Upper lobe of left lung (tissue), 6 donors: ENCODE measurements around the gene MCM5. TPM values are rescaled to one million over a fixed set of nuclear protein-coding genes. Genes with fewer than 3 reads are reported as not detected.

ENCODE experiments used
- ATAC-seq, 2 donors: fragments of 200-7000 bp; cut with Tn5 transposase; one replicate each; pipeline ENCODE4 v1.9.1; 2022; ENCODE audit warnings: mild to moderate bottlenecking in 2 of 2, moderate library complexity in 2 of 2; ENCODE audit not compliant: low FRiP score in 2 of 2
- DNase-seq, 2 donors: peaks; one replicate each; pipeline ENCODE4 v3.0.0-alpha.2; 2019 to 2020
- H3K27ac ChIP-seq, 4 donors: fragments of 200-600 bp; sonication (generic); one replicate each; pipeline ENCODE4 v1.5.1; 2016 to 2019
- H3K27me3 ChIP-seq, 4 donors: fragments of 200-600 bp; sonication (generic); one replicate each; pipeline ENCODE4 v1.5.1; 2017 to 2019
- H3K36me3 ChIP-seq, 4 donors: fragments of 200-600 bp; sonication (generic); one replicate each; pipeline ENCODE4 v1.5.1; 2016 to 2019
- H3K4me1 ChIP-seq, 4 donors: fragments of 200-600 bp; sonication (generic); one replicate each; pipeline ENCODE4 v1.5.1; 2018 to 2019
- H3K4me3 ChIP-seq, 4 donors: fragments of 200-600 bp; sonication (generic); one replicate each; pipeline ENCODE4 v1.5.1; 2017 to 2019; ENCODE audit warnings: mild to moderate bottlenecking in 2 of 4, moderate library complexity in 1 of 4
- H3K9me3 ChIP-seq, 4 donors: fragments of 200-600 bp; sonication (generic); one replicate each; pipeline ENCODE4 v1.5.1; 2018 to 2019
- EP300 ChIP-seq, 4 donors: sonication (generic); formaldehyde crosslinking; IDR thresholded peaks; one replicate each; pipeline ENCODE4 v1.5.1; 2017; ENCODE audit warnings: antibody characterized with exemption in 4 of 4, control low read depth in 2 of 4
- POLR2A ChIP-seq, 4 donors: fragments of 450-650 bp; IDR thresholded peaks; one replicate each; pipeline ENCODE4 v1.5.1; 2016 to 2017; ENCODE audit warnings: antibody characterized with exemption in 4 of 4, mild to moderate bottlenecking in 2 of 4
- POLR2AphosphoS5 ChIP-seq, 2 donors: sonication (generic); formaldehyde crosslinking; IDR thresholded peaks; one replicate each; pipeline ENCODE4 v1.5.1; 2017; ENCODE audit warnings: antibody characterized with exemption in 2 of 2
- WGBS, 2 donors: methylation state at CpG; one replicate each; pipeline ENCODE4 v1.1.5; 2017 to 2018; 5-methylcytosine and 5-hydroxymethylcytosine counted together
- total RNA-seq, 6 donors: library from RNA; depleted of rRNA in 4 of 6; stranded (reverse); fragments of >200 nt in 4 of 6; gene quantifications; one replicate each; pipeline versions ENCODE4 v1.1.0 to v1.2.1, GENCODE V29; 2016 to 2021
- TF ChIP-seq, protein P1 (sequence below), 6 experiments: fragments of 450-650 bp in 4 of 6; fragments of 200-600 bp in 2 of 6; sonication (generic) in 2 of 6; IDR thresholded peaks; one replicate each; pipeline ENCODE4 v1.5.1; 2016 to 2019; ENCODE audit warnings: antibody characterized with exemption in 6 of 6
- donor health status: DM: no; HTN: no; CAD: no; lungs with moderate emphysema.
- donor health status: DM: no; HTN: yes; CAD: no; lungs with severe emphysema.

MCM5 gene
- total RNA-seq, 6 donors from 2014 or later = 9.8 to 34.4 (median 20.2) TPM

DNA sequence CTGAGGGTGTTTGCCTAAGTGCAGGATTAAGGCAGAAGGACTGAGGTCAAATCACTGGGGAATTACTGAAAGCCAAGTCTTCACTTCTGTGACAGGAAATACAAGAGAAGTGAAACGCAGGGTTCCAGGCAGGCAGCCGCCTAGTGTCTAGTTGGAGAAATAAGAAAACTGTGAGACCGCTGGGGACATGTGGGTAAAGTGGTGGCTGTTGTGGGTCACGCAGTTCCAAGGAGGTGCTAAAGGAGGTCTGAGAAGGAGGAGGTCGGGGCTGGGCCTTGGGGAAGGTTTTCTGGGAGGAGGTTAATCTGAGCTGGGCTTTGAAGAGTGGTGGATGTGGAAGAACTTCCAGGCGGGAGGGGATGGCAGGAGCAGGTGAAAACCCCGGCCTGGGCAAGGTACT lies 11.2 kb downstream of the MCM5 start:
- H3K4me1 ChIP-seq = peaks cover 0 to 10% (median 1%) of the 10 kb centered on the region in 4 donors
- no peak overlapping the region for H3K4me3 ChIP-seq
- peak overlapping the region in 2 of 4 donors; percentile 42 to 73 for H3K27ac ChIP-seq
- no peaks in the 10 kb centered on the region for H3K9me3 ChIP-seq
- WGBS, 2 donors = 76 to 83% methylated on average over 7 of the region's 7 CpGs
- no peaks in the 10 kb centered on the region for H3K27me3 ChIP-seq
- ATAC-seq (peak in 1 of 2 donors; percentile 57), DNase-seq (peak in 1 of 2 donors; percentile 32)
- H3K36me3 ChIP-seq = peaks cover 18 to 100% (median 79%) of the 10 kb centered on the region in 4 donors
- no peak for TF ChIP-seq POLR2AphosphoS5 (IDR thresholded peaks at IDR 0.05)
- TF ChIP-seq, protein P1, sequence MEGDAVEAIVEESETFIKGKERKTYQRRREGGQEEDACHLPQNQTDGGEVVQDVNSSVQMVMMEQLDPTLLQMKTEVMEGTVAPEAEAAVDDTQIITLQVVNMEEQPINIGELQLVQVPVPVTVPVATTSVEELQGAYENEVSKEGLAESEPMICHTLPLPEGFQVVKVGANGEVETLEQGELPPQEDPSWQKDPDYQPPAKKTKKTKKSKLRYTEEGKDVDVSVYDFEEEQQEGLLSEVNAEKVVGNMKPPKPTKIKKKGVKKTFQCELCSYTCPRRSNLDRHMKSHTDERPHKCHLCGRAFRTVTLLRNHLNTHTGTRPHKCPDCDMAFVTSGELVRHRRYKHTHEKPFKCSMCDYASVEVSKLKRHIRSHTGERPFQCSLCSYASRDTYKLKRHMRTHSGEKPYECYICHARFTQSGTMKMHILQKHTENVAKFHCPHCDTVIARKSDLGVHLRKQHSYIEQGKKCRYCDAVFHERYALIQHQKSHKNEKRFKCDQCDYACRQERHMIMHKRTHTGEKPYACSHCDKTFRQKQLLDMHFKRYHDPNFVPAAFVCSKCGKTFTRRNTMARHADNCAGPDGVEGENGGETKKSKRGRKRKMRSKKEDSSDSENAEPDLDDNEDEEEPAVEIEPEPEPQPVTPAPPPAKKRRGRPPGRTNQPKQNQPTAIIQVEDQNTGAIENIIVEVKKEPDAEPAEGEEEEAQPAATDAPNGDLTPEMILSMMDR (IDR thresholded peaks at IDR 0.05) = peak in 1 of 6 experiments; percentile 12

DNA sequence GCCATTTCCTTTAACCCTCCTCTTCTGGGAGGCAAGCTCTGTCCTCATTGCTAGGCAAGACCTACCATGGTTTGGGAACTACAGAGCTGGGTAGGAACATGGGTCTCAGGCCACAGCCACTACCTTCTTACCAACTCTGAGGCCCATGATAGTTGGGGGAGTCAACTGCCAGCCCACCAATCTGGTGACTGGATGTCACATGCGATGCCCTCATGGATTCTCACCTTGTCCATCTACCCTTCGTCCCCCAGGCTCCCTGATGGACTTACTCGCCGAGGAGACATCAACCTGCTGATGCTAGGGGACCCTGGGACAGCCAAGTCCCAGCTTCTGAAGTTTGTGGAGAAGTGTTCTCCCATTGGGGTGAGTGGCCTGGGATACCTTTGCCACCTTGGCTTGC lies 13.7 kb downstream of the MCM5 start:
- 94 to 96% methylated on average over 4 of the region's 4 CpGs for WGBS, 2 donors
- peaks cover 0 to 10% (median 1%) of the 10 kb centered on the region in 4 donors for H3K4me1 ChIP-seq
- TF ChIP-seq EP300 (IDR thresholded peaks at IDR 0.05) (no peak), POLR2A (IDR thresholded peaks at IDR 0.05) (no peak), POLR2AphosphoS5 (IDR thresholded peaks at IDR 0.05) (no peak)
- TF ChIP-seq, protein P1 (IDR thresholded peaks at IDR 0.05) = no peak
- H3K36me3 ChIP-seq = peaks cover 12 to 100% (median 77%) of the 10 kb centered on the region in 4 donors
- H3K27ac ChIP-seq = no peak overlapping the region
- ATAC-seq = no peak
- H3K27me3 ChIP-seq = no peaks in the 10 kb centered on the region
- no peak for DNase-seq
- no peaks in the 10 kb centered on the region for H3K9me3 ChIP-seq
- no peak overlapping the region for H3K4me3 ChIP-seq

DNA sequence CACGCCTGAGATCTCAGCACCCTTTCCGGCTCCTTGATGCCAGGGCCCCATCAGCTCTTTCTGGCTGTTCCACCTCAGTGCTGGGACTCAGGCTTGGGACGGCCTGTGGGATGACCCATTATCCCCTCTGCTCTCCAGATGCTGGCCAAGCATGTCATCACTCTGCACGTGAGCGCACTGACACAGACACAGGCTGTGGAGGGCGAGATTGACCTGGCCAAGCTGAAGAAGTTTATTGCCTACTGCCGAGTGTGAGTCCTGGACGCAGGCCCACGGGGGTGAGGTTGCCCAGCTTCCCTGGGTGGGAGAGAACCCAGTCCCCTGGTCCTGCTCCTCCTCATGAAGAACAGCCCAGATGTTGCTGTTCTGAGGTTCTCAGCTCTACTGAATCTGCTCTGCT lies 17.7 kb downstream of the MCM5 start:
- Histone ChIP-seq H3K9me3 (no peaks in the 10 kb centered on the region), H3K4me3 (no peak overlapping the region), H3K4me1 (no peaks in the 10 kb centered on the region), H3K27me3 (no peaks in the 10 kb centered on the region), H3K27ac (no peak overlapping the region), H3K36me3 (peaks cover 16 to 100% (median 75%) of the 10 kb centered on the region in 4 donors)
- no peak for TF ChIP-seq POLR2AphosphoS5 (IDR thresholded peaks at IDR 0.05)
- TF ChIP-seq, protein P1 (IDR thresholded peaks at IDR 0.05) = no peak
- no peak for TF ChIP-seq POLR2A (IDR thresholded peaks at IDR 0.05)
- TF ChIP-seq EP300 (IDR thresholded peaks at IDR 0.05) = no peak
- 91 to 94% methylated on average over 7 to 9 of the region's 9 CpGs for WGBS, 2 donors
- DNase-seq (no peak), ATAC-seq (no peak)

DNA sequence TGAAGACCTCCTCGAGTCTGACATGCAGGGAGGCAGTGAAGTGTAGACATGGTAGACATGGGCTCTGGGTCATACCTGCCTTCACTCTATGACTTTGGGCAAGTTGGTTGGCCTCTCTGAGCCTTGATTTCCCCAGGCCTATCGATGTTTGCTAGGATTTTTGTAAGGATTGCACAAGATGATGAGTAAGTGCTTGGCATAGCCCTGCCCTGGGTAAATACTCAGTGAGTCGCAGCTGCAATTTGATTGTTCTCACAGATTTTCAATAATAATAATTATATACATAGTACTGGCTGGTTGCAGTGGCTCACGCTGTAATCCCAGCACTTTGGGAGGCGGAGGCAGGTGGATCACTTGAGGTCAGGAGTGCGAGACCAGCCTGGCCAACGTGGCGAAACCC lies 18.1 kb downstream of the MCM5 start:
- TF ChIP-seq POLR2A (IDR thresholded peaks at IDR 0.05) (no peak), POLR2AphosphoS5 (IDR thresholded peaks at IDR 0.05) (no peak), EP300 (IDR thresholded peaks at IDR 0.05) (no peak)
- TF ChIP-seq, protein P1 (IDR thresholded peaks at IDR 0.05) = no peak
- H3K27me3 ChIP-seq = no peaks in the 10 kb centered on the region
- DNase-seq (no peak), ATAC-seq (no peak)
- 78 to 79% methylated on average over 8 of the region's 8 CpGs for WGBS, 2 donors
- no peaks in the 10 kb centered on the region for H3K4me1 ChIP-seq
- H3K4me3 ChIP-seq = no peak overlapping the region
- no peak overlapping the region for H3K27ac ChIP-seq
- H3K9me3 ChIP-seq = no peaks in the 10 kb centered on the region
- H3K36me3 ChIP-seq = peaks cover 16 to 100% (median 77%) of the 10 kb centered on the region in 4 donors

GRCh38 chr22:35418731-35419130 lies 18.8 kb downstream of the MCM5 start:
- H3K9me3 ChIP-seq = no peaks in the 10 kb centered on the region
- TF ChIP-seq POLR2AphosphoS5 (IDR thresholded peaks at IDR 0.05) (no peak), EP300 (IDR thresholded peaks at IDR 0.05) (no peak), POLR2A (IDR thresholded peaks at IDR 0.05) (no peak)
- TF ChIP-seq, protein P1 (IDR thresholded peaks at IDR 0.05) = no peak
- DNase-seq (no peak), ATAC-seq (no peak)
- no peak overlapping the region for H3K27ac ChIP-seq
- no peaks in the 10 kb centered on the region for H3K27me3 ChIP-seq
- no peak overlapping the region for H3K4me3 ChIP-seq
- no peaks in the 10 kb centered on the region for H3K4me1 ChIP-seq
- H3K36me3 ChIP-seq = peaks cover 12 to 100% (median 79%) of the 10 kb centered on the region in 4 donors
- 94 to 100% methylated on average over 3 of the region's 3 CpGs for WGBS, 2 donors
